Measurements from ENCODE around the gene SMPD1. TPM values are rescaled to one million over a fixed set of nuclear protein-coding genes. Genes with fewer than 3 reads are reported as not detected.

Gene SMPD1
- total RNA-seq, 1 donor, result 75.6 TPM

DNA sequence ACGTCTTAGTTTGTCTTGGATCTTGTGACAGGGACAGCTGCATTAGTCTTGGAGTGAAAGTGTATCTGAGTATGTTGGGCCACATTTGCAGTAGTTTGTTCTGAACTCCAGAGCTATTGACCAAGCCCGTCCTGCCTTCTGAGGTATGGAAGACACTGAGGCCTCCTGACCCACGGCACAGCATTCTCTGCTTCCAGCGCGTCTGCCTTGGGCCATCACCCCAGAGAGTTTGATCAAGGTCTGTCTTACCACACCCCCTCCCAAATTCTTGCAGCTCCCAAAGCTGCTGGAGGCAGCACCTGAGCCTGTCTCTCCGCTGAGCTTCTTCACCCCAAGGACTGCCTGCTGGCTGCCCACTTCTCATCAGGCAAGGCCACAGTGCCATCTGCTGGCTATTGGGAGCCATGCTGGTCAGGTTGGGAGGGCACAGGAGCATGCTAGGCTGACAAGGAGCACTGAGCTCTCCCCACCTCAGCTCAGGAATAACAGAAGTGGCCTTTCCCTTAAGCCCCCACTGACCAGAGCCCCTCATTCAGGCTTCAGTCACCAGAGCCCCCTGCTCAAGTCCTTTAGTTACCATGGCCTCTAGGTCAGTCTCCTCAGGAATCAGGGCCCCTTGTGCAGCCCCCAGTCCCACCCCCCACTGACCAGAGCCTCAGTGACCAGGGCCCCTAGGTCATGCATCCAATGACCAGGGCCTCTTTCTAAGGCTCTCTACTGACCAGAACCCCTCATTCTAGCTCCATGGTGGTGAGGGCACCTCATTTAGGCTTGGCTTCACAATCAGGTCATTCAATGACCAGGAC, 27.2 kb upstream of the SMPD1 start:
- H3K4me1 ChIP-seq (ENCODE audit: insufficient read depth, low read length), result peaks cover 12% of the 10 kb centered on the region
- H3K27ac ChIP-seq (ENCODE audit: low read depth, low read length), result no peak overlapping the region
- TF ChIP-seq, protein P1, sequence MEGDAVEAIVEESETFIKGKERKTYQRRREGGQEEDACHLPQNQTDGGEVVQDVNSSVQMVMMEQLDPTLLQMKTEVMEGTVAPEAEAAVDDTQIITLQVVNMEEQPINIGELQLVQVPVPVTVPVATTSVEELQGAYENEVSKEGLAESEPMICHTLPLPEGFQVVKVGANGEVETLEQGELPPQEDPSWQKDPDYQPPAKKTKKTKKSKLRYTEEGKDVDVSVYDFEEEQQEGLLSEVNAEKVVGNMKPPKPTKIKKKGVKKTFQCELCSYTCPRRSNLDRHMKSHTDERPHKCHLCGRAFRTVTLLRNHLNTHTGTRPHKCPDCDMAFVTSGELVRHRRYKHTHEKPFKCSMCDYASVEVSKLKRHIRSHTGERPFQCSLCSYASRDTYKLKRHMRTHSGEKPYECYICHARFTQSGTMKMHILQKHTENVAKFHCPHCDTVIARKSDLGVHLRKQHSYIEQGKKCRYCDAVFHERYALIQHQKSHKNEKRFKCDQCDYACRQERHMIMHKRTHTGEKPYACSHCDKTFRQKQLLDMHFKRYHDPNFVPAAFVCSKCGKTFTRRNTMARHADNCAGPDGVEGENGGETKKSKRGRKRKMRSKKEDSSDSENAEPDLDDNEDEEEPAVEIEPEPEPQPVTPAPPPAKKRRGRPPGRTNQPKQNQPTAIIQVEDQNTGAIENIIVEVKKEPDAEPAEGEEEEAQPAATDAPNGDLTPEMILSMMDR (IDR thresholded peaks at IDR 0.05; ENCODE audit: extremely low read depth, low read depth, low read length), result peak; percentile 94
- H3K4me3 ChIP-seq (ENCODE audit: insufficient read depth, low read length), result no peak overlapping the region
- H2AFZ ChIP-seq (ENCODE audit: low read length), result peak overlapping the region; percentile 32
- no peaks in the 10 kb centered on the region for H3K27me3 ChIP-seq (ENCODE audit: insufficient read depth, low read length)
- H3K9me3 ChIP-seq (ENCODE audit: low read depth, low read length), result no peaks in the 10 kb centered on the region
- peak; percentile 91 for DNase-seq (ENCODE audit: insufficient read length, low spot score, missing footprints)
- no peaks in the 10 kb centered on the region for H3K79me2 ChIP-seq (ENCODE audit: insufficient read depth, low read length)
- no peaks in the 10 kb centered on the region for H3K36me3 ChIP-seq (ENCODE audit: insufficient read depth, low read length)
- H4K20me1 ChIP-seq (ENCODE audit: insufficient read depth, low read length), result no peaks in the 10 kb centered on the region
- no peak overlapping the region for H3K4me2 ChIP-seq (ENCODE audit: insufficient read depth, low read length)

DNA sequence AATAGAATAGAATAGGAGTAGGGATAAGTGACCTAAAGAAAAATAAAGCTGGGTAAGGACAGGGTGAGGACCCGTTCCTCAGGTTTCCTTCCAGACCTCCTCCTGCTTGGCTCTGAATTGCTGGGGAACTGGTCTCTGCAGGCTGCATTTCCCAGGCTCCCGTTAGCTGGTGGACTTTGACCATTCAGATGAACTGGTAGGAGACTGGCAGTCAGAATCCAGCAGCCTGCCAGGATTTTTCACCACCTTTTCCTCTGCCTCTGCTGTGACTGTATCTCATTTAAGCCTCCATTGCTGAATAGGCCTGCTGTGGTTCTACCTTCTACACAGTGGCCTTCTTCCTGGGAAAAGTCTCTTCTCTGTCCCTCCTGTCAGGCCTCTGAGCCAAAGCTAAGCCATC, 24.6 kb upstream of the SMPD1 start:
- no peak overlapping the region for H3K4me3 ChIP-seq (ENCODE audit: insufficient read depth, low read length)
- no peaks in the 10 kb centered on the region for H3K27me3 ChIP-seq (ENCODE audit: insufficient read depth, low read length)
- no peaks in the 10 kb centered on the region for H3K79me2 ChIP-seq (ENCODE audit: insufficient read depth, low read length)
- no peak for DNase-seq (ENCODE audit: insufficient read length, low spot score, missing footprints)
- TF ChIP-seq, protein P1 (IDR thresholded peaks at IDR 0.05; ENCODE audit: extremely low read depth, low read depth, low read length), result no peak
- peaks cover 2% of the 10 kb centered on the region for H3K4me1 ChIP-seq (ENCODE audit: insufficient read depth, low read length)
- no peak overlapping the region for H2AFZ ChIP-seq (ENCODE audit: low read length)
- H3K36me3 ChIP-seq (ENCODE audit: insufficient read depth, low read length), result no peaks in the 10 kb centered on the region
- H3K27ac ChIP-seq (ENCODE audit: low read depth, low read length), result no peak overlapping the region
- H4K20me1 ChIP-seq (ENCODE audit: insufficient read depth, low read length), result no peaks in the 10 kb centered on the region
- H3K4me2 ChIP-seq (ENCODE audit: insufficient read depth, low read length), result no peak overlapping the region
- no peaks in the 10 kb centered on the region for H3K9me3 ChIP-seq (ENCODE audit: low read depth, low read length)

DNA sequence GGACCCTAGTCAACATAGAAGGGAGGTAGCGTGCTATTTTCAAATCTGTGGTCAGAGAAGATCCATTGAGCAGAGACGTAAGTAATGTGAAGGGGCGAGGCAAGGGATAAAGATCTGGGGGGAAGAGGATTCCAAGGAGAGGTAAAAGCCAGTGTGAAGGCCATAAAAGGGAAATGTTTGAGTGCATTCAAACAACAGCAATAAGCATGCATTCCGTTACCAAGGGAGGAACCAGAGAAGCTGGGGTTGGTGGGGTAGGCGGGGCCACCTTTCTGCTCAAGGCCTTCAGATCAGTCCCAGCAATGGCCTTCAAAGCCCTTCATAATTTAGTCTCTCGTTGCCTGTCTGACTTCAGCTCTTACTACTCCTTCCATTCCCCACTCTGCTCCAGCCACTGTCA, 18.4 kb upstream of the SMPD1 start:
- TF ChIP-seq, protein P1 (IDR thresholded peaks at IDR 0.05; ENCODE audit: extremely low read depth, low read depth, low read length), result no peak
- H3K4me1 ChIP-seq (ENCODE audit: insufficient read depth, low read length), result no peaks in the 10 kb centered on the region
- H3K27ac ChIP-seq (ENCODE audit: low read depth, low read length), result no peak overlapping the region
- no peaks in the 10 kb centered on the region for H3K9me3 ChIP-seq (ENCODE audit: low read depth, low read length)
- no peak overlapping the region for H2AFZ ChIP-seq (ENCODE audit: low read length)
- no peak overlapping the region for H3K4me2 ChIP-seq (ENCODE audit: insufficient read depth, low read length)
- H3K79me2 ChIP-seq (ENCODE audit: insufficient read depth, low read length), result no peaks in the 10 kb centered on the region
- no peaks in the 10 kb centered on the region for H3K27me3 ChIP-seq (ENCODE audit: insufficient read depth, low read length)
- H4K20me1 ChIP-seq (ENCODE audit: insufficient read depth, low read length), result no peaks in the 10 kb centered on the region
- H3K36me3 ChIP-seq (ENCODE audit: insufficient read depth, low read length), result no peaks in the 10 kb centered on the region
- H3K4me3 ChIP-seq (ENCODE audit: insufficient read depth, low read length), result no peak overlapping the region
- DNase-seq (ENCODE audit: insufficient read length, low spot score, missing footprints), result no peak

DNA sequence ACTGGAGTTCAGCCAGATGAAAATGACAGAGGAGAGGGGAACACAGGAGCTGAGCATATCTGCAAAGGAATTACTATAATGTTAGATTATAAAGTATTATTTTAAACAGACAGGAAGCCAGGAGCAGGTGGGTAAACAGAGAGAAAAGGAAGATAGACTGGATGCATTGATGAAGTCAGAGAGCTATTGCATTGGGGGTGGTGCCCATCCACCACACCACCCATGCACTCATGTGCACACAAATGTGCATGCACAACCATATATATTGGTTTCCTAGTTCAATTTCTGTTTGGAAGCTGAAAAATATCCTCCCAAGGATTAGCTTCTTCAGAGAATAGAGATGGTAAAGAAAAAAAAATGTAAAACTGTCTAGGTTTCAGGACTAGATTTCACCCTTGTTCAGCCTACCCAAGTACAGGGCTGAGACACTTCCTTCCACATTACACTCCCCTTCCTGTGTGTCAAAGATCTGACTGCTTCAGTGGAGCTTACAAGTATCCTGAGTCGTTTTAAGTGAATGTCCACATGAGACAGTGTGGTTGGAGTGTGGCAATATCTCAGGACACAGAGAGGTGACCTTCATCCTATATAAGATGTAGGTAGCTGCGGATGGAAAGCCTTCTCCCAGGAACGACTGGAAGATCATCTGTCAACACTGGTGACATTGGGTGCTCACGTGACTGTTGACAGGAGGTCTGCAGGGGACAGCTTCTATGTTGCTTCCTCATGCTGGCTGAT, 12.2 kb upstream of the SMPD1 start:
- Histone ChIP-seq H3K9me3 (ENCODE audit: low read depth, low read length) (no peaks in the 10 kb centered on the region), H2AFZ (ENCODE audit: low read length) (no peak overlapping the region), H3K4me1 (ENCODE audit: insufficient read depth, low read length) (no peaks in the 10 kb centered on the region), H4K20me1 (ENCODE audit: insufficient read depth, low read length) (no peaks in the 10 kb centered on the region), H3K79me2 (ENCODE audit: insufficient read depth, low read length) (no peaks in the 10 kb centered on the region), H3K27ac (ENCODE audit: low read depth, low read length) (no peak overlapping the region), H3K36me3 (ENCODE audit: insufficient read depth, low read length) (no peaks in the 10 kb centered on the region), H3K27me3 (ENCODE audit: insufficient read depth, low read length) (no peaks in the 10 kb centered on the region), H3K4me2 (ENCODE audit: insufficient read depth, low read length) (no peak overlapping the region), H3K4me3 (ENCODE audit: insufficient read depth, low read length) (no peak overlapping the region)
- TF ChIP-seq, protein P1 (IDR thresholded peaks at IDR 0.05; ENCODE audit: extremely low read depth, low read depth, low read length), result no peak
- DNase-seq (ENCODE audit: insufficient read length, low spot score, missing footprints), result no peak

Data from osteoblast (primary cell).